Mammary epithelial cell (primary cell): ENCODE data around the gene SIKE1.

Experiments used
- EZH2 ChIP-seq: IDR thresholded peaks from 2 replicates; pipeline ENCODE4 v1.6.1; 2012; ENCODE audit warnings: low read length, inconsistent platforms, borderline replicate concordance
- TF ChIP-seq, protein P1 (sequence below), 2 donors: IDR thresholded peaks in 1 of 2; conservative IDR thresholded peaks in 1 of 2; 2 replicates each; pipeline ENCODE4 v1.5.1; 2011 to 2012; ENCODE audit warnings: inconsistent platforms in 2 of 2, low read length in 2 of 2, mild to moderate bottlenecking in 2 of 2, control low read depth in 1 of 2, low read depth in 1 of 2; ENCODE audit not compliant: insufficient read depth in 1 of 2; ENCODE audit errors: extremely low read depth in 1 of 2

- TF ChIP-seq, protein P1, sequence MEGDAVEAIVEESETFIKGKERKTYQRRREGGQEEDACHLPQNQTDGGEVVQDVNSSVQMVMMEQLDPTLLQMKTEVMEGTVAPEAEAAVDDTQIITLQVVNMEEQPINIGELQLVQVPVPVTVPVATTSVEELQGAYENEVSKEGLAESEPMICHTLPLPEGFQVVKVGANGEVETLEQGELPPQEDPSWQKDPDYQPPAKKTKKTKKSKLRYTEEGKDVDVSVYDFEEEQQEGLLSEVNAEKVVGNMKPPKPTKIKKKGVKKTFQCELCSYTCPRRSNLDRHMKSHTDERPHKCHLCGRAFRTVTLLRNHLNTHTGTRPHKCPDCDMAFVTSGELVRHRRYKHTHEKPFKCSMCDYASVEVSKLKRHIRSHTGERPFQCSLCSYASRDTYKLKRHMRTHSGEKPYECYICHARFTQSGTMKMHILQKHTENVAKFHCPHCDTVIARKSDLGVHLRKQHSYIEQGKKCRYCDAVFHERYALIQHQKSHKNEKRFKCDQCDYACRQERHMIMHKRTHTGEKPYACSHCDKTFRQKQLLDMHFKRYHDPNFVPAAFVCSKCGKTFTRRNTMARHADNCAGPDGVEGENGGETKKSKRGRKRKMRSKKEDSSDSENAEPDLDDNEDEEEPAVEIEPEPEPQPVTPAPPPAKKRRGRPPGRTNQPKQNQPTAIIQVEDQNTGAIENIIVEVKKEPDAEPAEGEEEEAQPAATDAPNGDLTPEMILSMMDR (conservative IDR thresholded peaks at IDR 0.05 in 1 of 2, IDR thresholded peaks at IDR 0.05 in 1 of 2; ENCODE audit: extremely low read depth in 1 of 2, insufficient read depth in 1 of 2, low read depth in 1 of 2, low read length in 2 of 2) = peak; percentile 50 to 60
- TF ChIP-seq EZH2 = no peak
These were observed 22.8 kb downstream of the SIKE1 start, which contains the start of gene CSDE1 for GRCh38 chr1:114757455-114758255.
